GM19035 (cell line): ENCODE data around the gene RASAL1.
"Not testable (repeated sequence)": the region's sequence is repeated elsewhere in the genome, so short reads cannot be mapped to it uniquely, and the experiment has no call there.

Source experiments
- ATAC-seq: cut with Tn5 transposase; IDR thresholded peaks from one replicate; pipeline ENCODE4 v1.9.1; 2021; ENCODE audit not compliant: unreplicated experiment

The RASAL1 gene

DNA sequence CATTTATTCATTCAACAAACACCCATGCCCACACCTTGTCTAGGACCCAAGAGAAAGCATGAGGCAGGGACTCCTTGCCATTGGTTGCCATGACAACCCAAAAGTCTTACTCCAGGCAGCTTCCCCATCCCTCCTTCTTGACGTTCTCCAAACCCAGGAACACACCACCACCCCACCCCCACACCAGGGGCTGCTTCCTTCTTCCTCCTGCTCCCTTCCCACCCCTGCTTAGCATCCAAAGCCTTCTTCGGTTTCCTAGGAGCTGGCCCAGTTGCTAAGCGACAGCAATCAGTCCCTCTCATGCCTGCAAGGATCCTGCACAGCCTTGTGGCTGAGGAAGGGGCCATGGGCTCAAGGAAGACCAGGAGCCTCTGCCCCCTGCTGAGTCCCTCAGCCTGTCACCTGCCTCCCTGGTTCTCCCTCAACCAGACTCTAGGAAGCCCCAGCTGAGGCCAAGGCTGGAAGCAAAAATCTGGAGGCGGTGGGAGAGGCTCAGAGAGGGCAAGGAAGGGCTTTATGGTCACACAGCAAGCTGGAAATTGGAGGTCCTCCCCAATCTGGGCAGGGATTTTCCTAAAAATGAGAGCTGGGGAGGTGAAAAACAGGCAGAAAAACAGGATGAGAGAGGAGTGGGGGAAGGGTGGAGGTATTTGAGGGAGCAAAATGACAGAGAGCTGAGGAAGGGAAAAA is 15.4 kb downstream of the RASAL1 start:
- ATAC-seq: no peak

DNA sequence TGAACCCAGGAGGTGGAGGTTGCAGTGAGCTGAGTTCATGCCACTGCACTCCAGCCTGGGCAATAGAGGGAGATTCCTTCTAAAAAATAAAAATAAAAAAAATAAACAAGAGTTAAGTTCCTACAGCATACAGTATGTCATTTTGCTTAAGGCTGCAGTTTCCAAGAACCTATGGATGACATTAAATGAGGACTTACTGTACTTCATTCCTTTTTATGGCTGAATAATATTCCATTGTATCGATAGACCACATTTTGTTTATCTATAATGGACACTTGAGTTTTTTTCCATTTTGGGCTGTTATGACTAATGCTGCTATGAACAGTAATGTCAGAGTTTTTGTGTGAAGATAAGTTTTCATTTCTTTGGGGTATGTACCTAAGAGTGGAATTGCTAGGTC is 17.4 kb downstream of the RASAL1 start:
- no peak for ATAC-seq

- not testable (repeated sequence) for ATAC-seq
Observed at GRCh38 chr12:113117684-113118083, 17.9 kb downstream of the RASAL1 start.

- ATAC-seq: no peak
Observed at GRCh38 chr12:113116875-113117274, 18.7 kb downstream of the RASAL1 start.

DNA sequence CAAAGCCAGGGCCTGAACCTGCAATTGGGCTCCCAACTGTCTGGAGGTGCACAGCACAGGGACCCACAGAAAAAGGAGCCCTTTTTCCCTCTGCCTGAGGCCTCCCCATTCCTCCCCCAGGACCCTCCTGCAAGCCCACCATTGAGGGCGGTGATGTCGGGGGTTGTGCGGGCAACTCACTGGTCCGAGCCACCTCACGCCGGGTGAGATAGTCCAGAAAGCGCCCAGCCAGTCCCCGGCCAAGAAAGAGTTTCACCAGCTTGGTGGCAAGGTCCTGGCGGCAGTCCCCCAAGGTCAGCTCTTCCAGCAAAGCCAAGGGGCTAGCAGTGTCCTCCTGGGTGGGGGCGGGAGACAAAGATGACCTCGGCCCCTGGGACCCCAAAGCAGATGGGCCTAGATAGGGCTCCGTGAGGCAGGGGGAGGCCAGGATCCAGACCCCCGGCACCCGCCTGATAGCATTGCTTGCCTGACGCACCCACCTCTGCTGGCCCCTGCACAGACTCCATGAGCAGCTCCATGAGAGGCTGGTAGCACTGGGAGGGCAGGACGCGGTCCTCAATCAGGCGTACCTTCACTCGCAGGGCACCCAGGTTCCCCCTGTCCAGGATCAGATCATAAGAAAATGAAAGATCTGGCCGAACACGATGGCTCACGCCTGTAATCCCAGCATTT is 20.0 kb downstream of the RASAL1 start:
- no peak for ATAC-seq

GRCh38 chr12:113114447-113115178 is 20.9 kb downstream of the RASAL1 start:
- no peak for ATAC-seq

- no peak for ATAC-seq
Observed at GRCh38 chr12:113113397-113113796, 22.2 kb downstream of the RASAL1 start.

DNA sequence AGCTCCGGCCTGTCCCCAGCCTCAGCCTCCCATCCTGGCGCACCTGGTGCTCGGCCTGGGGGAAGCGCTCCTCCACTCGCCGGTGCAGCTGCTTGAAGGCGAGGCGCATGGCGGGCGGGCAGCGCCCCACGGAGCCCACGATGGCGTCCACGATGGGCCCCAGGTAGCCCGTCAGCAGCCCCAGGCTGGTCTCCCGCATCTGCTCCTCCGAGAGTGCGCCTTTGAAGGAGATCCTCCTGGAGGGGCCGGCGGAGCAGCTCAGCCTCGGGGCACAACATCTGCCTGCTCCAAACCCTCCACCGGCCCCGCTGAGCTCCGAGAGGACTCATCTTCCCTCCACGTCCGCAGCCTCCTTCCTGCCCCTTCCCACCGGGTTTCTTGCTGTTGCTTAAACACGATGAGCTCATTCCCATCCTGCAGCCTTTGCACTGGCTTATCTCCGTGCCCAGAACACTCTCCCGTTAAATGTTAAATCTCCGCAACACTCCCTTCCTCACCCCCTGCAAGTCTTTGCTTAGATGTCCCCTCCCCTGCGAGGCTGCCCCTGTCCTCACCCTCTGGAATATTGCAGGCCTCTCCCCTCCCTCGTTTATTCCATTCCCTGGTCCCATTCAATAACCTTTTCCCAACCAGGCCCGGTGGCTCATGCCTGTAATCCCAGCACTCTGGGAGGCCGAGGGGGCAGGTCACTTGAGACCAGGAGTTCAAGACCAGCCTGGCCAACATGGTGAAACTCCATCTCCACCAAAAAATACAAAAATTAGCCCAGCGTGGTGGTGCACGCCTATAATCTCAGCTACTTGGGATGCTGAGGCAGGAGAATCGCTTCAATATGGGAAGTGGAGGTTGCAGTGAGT is 23.3 kb downstream of the RASAL1 start:
- no peak for ATAC-seq

GRCh38 chr12:113111247-113111646 is 24.3 kb downstream of the RASAL1 start:
- no peak for ATAC-seq

DNA sequence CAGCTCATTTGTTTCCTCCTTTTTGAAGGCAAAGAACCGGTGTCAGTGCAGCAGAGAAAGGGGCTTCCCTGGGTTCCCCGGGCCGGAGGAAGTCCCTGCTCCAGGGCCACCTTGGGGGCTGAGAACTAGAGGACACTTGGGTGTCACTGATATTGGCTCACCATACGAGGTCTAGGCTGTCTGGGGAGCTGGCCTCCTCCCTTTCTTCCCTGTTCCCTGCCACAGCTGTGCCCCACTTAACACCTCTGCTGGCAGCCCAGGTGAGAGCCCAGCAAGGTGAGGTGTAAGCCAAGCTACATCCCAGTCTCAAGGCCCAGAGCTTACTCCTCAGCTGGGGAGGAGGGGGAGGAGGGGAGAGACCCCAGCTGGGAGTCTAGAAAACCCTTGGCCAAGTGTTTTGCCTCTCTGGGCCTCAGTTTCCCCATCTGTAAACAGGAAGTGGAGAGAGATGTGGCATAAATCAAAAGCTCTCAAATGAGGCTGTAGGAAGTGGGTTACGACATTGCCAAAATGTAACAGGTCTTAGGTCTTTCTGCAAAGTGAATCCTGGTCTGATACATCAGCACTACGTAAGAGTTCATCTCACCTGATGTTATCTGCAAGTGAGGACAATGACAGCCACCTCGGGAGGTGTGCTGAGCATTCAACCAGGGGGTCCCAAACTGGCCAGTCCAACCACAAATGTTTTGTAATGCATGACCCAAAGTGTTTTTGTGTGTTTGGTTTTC is 25.5 kb downstream of the RASAL1 start:
- no peak for ATAC-seq

DNA sequence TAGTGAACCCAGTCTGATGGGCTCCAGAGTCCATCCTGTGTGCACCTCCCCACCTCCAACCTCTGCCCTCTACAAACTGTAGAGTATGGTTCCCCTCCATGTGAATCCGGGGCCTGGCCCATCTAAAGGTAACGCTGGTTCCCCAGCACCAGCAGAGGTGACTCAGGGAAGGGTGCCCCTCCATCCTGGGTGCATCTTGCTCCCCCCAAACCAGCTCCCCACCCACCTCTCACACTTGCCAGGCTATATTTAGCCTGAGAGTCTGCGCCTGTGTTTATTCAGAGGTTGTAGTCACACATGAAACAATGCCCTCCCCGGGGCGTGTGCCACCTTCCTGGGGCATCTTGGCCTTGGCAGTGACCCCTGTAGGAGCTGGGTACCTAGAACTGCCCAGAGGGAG is 26.2 kb downstream of the RASAL1 start:
- no peak for ATAC-seq

DNA sequence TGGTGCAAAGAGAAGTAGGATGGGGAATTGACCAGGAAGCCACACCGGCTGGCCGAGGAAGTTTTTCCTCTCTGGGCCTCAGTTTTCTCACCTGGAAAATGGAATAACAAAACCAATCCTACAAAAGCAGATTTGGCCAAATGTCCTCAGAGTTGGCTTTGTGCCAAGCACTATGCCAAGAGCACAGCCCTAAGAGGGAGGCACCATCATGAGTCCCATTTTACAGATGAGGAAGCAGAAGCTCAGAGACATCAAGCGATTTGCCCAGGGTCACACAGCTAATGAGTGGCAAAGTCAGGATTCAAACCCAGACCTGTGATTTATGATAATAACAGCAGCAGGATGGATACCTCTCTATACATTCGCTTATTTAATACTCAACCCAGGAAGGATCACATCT is 27.3 kb downstream of the RASAL1 start:
- no peak for ATAC-seq

GRCh38 chr12:113106361-113106760 is 29.2 kb downstream of the RASAL1 start:
- no peak for ATAC-seq

DNA sequence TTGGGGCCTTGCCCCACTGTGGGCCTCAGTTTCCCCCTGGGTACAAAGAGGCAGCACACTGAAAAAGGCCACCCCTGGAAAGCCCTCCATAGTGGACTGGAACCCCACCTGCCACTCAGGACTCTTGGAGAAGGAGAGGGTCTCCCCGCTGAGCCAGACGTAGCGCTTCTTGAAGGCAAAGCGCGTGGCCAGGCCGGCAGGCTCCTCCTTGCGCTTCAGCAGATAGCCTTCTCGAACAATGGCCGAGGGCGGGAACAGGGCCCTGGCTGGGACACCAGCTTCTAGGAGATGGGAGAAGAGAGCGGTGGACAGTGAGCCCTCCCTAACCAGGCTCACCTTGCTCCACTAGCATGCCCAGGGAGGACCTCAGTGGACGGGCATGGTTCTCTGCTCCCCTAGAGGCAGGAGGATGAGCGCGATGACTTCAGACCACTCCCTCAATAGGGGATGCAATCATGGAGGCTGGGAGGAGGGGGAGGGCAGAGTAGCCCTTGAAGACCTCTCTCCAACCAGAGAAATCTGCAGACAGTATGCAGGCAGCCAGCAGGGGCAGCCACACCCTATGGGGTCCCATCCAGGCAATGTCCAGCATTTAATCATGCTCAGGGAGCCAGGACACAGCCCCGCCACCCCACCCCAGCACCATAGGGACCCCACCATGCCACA is 29.8 kb downstream of the RASAL1 start:
- ATAC-seq: no peak

GRCh38 chr12:113104953-113105510 is 30.5 kb downstream of the RASAL1 start:
- no peak for ATAC-seq

DNA sequence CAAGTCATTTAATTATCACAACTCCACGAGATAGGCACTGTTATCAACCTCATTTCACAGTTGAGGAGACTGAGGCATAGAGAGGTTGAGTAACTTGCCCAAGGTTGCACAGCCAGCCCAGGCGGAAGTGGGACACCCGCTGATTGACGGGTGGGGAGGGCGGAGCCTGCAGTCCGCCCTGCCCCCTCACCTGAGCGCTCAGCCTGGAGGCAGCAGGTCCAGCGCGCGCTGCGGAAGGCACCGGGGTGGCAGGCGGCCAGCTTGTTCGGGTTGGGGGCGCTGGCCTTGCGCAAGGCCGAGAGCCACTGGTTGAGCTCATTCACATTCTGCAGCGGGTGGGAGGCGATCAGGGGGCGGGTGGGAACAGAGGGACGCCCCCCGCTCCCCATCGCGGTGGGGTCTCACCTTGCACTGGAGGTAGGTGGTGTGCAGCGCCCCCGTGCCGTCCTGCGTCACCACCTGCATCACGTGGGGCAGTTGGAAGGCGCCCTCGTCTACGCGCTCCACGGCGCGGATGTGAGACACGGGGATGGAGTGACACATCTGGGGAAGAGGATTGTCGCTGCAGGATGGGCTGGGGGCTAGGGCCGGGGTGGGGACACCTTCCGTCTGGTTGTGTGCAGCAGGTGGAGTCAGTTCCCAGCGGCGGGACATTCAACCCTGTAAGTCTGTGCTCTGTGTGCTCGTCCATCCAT is 31.7 kb downstream of the RASAL1 start:
- peak; percentile 46 for ATAC-seq

DNA sequence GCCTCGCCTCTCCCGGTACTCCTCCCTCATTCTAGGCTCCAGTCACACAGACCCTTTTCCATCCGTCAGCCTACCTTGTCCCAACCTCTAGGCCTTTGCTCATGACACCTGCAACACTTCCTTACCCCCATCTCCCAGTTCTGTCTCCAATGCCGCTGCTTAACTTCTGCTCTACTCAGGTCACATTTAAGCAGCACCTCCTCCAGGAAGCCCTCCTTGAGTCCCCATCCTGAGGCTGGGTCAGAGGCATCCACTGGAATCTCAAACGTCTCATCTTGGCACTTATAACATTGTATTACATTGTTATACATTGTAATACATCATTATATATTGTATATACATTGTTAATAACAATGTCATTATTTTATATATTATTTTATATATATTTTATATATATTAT is 32.8 kb downstream of the RASAL1 start:
- no peak for ATAC-seq

DNA sequence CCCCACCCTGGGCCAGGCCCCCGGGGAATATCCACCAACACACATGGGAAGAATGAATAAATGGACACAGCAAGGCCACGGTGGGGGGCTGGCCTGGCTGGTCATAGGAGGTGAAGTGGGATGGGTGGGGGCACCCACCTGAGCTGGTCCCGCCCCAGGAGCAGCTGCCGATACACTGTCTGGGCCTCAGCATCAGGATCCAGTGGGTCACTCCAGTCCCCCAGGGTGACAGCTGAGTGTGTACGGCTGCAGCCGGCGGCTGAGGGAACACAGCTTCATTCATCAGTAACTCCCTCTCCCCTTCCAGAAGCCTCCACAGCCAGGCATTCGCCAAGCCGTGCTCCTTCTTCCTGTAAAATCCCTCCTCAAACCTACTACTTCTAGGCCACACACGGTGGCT is 33.8 kb downstream of the RASAL1 start:
- no peak for ATAC-seq

- ATAC-seq: no peak
Observed at GRCh38 chr12:113099764-113100163, 35.8 kb downstream of the RASAL1 start.
